HG03196 (cell line): ENCODE data around the gene WWOX.

Experiments used
- ATAC-seq: cut with Tn5 transposase; IDR thresholded peaks from one replicate; pipeline ENCODE4 v1.9.1; 2021; ENCODE audit not compliant: unreplicated experiment

WWOX gene

DNA sequence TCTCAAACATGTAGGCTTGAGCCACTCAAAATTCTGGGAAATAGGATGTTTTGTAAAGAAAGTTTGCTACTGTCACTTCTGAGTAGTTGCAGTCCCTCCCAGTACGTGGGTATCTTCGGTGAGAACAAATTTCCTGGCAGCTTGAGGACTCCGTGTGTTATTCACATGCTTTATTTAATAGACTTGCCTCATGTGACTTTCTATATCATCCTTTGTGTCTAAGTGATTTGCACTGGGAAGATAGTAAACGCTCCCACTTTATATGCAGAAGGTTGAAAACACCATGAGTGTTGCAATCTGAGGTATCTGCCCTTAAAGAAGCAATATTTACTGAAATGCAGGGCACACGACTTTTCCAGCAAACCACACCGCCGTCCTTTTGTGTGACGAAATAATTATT, 857.4 kb downstream of the WWOX start:
- ATAC-seq: no peak

GRCh38 chr16:78957317-78958100, 858.1 kb downstream of the WWOX start:
- no peak for ATAC-seq

- ATAC-seq: no peak
These were observed 862.0 kb downstream of the WWOX start for GRCh38 chr16:78961464-78961863.

GRCh38 chr16:78962457-78962929, 863.0 kb downstream of the WWOX start:
- ATAC-seq: peak; percentile 87

- no peak for ATAC-seq
These were observed 868.5 kb downstream of the WWOX start for GRCh38 chr16:78967948-78968347.

DNA sequence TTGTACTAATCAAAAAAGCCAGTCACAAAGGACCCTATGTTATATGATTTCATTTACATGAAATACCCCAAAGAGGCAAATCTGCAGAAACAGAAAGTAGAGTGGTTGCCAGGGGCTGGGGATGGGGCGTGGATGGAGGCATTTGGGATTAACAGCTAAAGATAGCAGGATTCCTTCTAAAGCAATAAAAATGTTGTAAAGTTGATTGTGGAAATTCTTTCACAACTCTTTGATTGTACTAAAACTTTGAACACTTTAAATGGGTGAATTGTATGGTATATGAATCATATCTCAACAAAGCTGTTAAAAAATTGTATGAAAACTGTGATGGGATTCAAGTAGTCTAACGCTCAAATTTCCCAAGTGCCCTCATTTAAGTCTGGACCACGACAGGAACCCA, 870.3 kb downstream of the WWOX start:
- no peak for ATAC-seq

GRCh38 chr16:78970650-78971049, 871.2 kb downstream of the WWOX start:
- no peak for ATAC-seq

- no peak for ATAC-seq
These were observed 872.6 kb downstream of the WWOX start for GRCh38 chr16:78972006-78972405.

DNA sequence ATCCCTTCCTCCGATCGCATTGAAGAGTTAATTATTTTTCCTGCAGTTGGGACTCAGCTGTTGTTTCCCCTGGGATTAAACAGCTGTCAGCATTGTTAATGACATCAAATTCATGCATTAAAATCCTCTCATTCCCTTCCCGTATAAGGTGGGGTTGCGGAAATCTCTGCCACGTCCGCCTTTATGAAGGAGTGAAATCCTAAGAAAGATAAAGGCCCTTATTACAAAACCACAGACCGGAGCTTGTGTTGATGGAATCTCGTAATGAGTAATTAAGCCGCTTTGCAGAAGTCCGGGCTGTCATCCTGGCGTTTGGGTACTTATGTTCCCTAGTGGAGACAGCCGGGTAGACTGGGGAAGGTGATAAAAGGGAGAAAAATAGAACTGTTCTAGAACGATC, 873.5 kb downstream of the WWOX start:
- ATAC-seq: no peak

- no peak for ATAC-seq
These were observed 876.8 kb downstream of the WWOX start for GRCh38 chr16:78976212-78976611.

GRCh38 chr16:78980825-78981224, 881.4 kb downstream of the WWOX start:
- ATAC-seq: no peak

- no peak for ATAC-seq
These were observed 882.8 kb downstream of the WWOX start for GRCh38 chr16:78982096-78982744.

DNA sequence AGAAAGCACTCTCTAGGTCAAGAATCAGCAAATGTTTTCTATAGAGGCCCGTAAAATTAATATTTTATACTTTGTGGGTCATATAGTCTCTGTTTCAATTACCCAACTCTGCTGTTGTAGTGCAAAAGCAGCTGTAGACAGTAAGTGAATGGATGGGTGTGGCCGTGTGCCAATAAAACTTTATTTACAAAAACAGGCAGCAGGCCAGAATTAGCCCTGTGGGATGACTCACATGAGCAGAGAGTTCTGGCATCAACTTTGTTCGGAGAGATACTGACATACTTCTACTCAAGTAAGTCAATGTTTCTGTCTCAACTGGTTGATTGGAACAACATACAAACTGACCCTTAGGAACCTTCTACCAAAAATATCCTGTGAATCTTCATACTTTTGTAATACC, 884.9 kb downstream of the WWOX start:
- no peak for ATAC-seq

- no peak for ATAC-seq
These were observed 885.5 kb downstream of the WWOX start for GRCh38 chr16:78984887-78985464.

DNA sequence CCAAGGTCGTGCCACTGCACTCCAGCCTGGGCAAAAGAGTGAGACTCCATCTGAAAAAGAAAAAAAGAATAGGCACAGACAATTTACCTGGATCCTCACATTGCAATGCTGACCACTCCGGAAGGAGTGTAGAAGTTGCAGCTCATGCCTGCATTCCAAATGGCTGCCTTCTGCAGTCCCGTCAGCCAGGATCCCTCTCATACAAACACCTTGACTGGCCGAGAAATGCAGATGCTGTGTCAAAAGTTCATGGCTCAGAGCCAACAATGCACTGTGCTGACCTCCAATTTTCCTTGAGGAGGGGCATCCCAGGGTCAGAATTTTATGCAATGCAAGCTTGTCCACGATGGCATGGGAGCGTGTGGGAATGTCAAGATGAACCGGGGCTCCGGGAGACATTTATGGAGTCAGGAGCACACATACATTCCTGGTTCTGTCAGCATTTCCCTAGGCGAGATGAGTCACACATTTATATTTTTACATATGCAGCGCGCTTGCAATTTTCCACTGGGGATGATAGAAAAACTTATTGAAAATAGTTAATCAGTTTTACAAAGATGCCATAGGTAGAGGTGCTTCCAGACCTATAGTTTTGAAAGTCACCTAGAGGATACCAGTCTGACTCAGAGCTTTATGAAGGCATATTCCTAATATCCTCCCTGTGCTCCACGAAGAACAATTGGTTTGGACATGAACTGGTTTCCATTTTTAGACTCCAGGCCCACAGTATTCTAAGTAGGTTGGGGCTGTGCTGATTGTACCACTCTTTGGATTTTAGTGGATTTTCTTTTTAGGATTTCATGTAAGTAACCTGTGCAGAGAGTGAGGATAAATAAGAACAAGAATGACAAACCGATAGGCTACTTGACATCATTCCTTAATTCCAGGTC, 886.5 kb downstream of the WWOX start:
- ATAC-seq: no peak

- no peak for ATAC-seq
These were observed 888.2 kb downstream of the WWOX start for GRCh38 chr16:78987666-78988065.

DNA sequence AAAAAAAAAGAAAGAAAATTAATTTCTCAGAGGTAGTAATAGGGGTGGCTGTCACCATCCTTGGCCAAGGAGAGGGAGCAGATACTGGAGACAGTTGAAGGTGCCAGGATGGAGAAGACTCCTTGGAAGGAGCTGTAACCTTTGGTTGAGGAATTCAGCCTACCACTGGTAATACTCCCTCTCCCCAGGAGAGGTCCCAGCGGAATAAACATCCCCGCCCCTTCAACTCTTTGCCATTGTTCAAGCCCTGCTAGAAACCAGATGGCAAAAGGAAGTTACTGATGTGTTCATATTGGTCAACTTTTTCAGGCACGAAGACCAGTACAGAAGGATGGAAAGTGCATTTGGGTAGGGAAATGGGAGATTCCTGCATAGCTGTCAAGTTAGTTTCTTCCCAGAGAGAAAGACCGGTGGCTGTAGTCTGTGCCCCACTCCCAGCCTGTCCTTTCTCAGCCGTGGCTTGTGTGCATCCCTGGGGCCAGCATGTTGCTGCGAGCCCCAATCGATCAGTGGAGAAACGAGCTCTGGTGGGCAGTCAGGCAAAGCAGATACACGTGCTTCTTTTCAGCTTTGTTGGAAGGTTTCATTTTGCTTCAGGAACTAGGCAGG, 889.0 kb downstream of the WWOX start:
- no peak for ATAC-seq

DNA sequence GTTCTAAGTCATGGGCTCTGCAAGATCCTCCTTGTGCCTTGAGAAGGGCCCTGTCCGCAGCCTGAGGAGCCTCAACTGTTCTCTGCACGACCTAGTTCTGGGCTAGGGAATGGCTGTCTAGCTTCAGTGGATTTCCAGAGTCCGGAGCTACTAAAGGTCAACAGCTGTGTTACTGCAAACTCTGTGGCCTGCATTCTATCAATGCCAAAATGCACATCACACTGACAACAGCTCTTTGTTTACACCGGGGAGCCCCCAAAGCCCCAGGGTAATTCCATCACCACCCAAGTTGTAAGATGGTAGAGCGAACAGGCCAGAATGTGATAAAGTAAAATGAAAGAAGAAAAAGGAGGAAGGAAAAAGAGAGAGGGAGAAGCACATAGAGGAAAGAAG, 890.9 kb downstream of the WWOX start:
- ATAC-seq: no peak

GRCh38 chr16:78992001-78992400, 892.5 kb downstream of the WWOX start:
- ATAC-seq: no peak

DNA sequence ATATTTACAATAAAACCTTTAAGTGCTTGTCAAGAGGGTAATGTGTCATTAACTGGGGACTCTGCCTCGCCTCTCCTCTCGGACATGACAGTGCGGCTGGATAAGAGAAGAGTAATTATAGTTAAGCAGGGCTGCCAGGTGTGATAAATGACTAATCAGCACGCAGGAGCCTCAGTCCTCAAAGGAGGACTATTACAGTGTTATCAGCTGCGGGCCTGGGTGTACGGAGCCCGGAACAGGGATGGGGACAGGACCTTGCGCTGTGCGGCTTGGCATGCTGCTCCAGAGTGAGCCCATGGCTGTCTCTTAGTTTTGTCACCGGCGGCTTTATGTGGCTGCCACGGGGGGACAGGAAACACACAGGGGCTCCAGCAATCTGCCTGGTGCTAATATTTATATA, 893.9 kb downstream of the WWOX start:
- no peak for ATAC-seq
